Body of pancreas (tissue), 4 donors: ENCODE data around the gene AFF2.

ENCODE experiments used
- POLR2A ChIP-seq, 3 donors: fragments of 450-650 bp; IDR thresholded peaks; one replicate each; pipeline ENCODE4 v1.6.1; 2016; ENCODE audit warnings: antibody characterized with exemption in 3 of 3, mild to moderate bottlenecking in 2 of 3
- TF ChIP-seq, protein P1 (sequence below), 7 experiments: fragments of 450-650 bp in 4 of 7; fragments of 200-600 bp in 3 of 7; sonication (generic) in 3 of 7; IDR thresholded peaks; one replicate each; pipeline ENCODE4 v1.5.1; 2016 to 2019; ENCODE audit warnings: antibody characterized with exemption in 7 of 7

DNA sequence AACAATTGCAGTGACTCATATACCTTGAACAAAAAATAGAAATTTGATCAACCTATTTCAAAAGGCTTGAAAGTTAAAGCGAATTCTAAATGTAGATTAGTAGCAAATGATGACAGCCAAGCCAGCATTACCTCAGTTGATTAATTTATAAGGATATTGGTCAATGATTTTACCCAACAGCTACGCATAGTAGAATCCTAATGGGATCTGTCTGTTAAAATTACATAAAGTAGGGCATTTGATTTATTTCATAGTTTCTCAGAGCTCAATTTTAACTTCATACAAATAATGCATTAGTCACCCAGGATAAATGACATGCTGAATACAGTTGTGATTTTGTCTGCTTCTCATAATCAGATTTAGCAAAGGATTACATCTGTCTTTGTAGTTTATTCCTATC lies 12.0 kb downstream of the AFF2 start:
- no peak for TF ChIP-seq POLR2A (IDR thresholded peaks at IDR 0.05)
- TF ChIP-seq, protein P1, sequence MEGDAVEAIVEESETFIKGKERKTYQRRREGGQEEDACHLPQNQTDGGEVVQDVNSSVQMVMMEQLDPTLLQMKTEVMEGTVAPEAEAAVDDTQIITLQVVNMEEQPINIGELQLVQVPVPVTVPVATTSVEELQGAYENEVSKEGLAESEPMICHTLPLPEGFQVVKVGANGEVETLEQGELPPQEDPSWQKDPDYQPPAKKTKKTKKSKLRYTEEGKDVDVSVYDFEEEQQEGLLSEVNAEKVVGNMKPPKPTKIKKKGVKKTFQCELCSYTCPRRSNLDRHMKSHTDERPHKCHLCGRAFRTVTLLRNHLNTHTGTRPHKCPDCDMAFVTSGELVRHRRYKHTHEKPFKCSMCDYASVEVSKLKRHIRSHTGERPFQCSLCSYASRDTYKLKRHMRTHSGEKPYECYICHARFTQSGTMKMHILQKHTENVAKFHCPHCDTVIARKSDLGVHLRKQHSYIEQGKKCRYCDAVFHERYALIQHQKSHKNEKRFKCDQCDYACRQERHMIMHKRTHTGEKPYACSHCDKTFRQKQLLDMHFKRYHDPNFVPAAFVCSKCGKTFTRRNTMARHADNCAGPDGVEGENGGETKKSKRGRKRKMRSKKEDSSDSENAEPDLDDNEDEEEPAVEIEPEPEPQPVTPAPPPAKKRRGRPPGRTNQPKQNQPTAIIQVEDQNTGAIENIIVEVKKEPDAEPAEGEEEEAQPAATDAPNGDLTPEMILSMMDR (IDR thresholded peaks at IDR 0.05) = no peak
